ENCODE results near the gene JKAMP.

Gene JKAMP

GRCh38 chr14:59541731-59542130 lies 57.4 kb downstream of the JKAMP start:
- DNase-seq (ENCODE audit: low spot score): no peak

DNA sequence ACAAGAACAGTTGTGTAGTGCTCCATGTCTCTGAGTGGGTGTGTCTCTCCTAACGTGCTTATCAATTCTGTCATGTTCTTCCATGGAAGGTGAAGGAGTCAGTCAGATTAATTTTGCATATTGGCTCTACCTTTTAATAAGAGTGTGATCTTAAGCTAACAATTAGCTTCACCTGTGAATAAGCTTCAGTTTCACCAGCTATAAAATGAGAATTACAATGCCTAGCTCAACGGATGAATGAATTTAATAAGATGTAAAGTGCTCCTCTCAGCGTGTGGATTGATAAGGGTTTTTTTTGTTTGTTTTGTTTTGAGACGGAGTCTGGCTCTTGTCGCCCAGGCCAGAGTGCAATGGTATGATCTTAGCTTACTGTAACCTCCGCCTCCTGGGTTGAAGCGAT lies 59.6 kb downstream of the JKAMP start:
- no peak for DNase-seq (ENCODE audit: low spot score)

DNA sequence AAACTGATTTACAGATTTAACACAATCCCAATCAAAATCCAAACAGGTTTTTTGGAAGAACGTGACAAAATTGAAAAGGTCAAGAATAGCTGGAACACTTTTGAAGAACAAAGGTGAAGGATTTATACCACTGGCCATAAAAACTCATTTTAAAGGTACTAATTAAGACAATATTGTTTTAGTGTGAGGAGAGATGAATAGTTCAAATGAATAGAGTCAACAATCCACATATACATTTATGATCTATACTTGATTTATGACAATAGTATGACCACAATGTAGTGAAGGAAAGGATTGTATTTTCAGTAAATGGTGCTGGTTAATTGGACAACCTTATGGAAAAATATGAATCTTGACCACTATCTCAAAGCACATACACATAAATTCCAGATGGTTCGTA lies 63.0 kb downstream of the JKAMP start:
- no peak for DNase-seq (ENCODE audit: low spot score)

All from CD4-positive, alpha-beta T cell treated with Interleukin-15 for 4 hours (primary cell).